ENCODE data around the gene PLEKHG2.

Gene PLEKHG2

GRCh38 chr19:39386557-39386956, 25.9 kb upstream of the PLEKHG2 start:
- DNase-seq: no peak

- no peak for DNase-seq
Observed at GRCh38 chr19:39388657-39389056, 23.8 kb upstream of the PLEKHG2 start.

DNA sequence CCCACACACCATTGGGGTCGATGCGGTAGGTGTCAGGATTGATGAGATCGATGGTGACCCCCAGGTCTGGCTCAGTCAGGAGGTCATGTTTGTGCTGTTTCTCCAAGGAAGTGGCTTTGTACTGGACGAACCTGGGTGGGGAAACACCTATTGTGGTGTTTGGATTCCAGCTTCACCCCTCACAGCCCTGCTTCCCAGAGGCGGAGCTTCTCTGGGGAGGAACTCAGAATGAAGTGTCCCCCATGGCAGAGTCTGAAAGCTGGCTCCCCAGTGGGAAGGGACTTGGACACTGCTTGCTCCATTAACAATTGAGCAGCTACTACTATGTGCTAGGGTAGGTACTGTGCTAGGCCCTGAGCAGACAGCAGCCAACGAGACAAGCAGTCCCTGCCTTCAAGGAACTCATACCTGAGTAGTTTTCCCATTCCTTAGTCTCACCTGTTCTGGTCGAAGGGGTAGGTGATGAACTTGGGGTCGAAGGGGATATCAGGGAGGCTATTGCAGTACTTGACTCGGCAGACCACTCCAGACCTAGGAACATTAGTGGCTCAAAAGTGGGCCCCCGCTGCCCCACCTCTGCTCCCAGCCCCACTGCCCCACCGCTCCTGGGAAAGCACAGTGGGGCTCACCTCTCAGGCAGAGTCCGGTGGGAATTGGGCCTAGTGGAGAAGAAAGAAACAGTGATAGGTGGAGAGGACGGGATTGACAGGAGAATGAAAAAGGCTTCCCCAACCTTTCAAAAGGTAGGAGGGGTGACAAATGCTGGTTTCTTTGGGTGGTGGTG, 22.6 kb upstream of the PLEKHG2 start:
- DNase-seq: no peak

- DNase-seq: no peak
Observed at GRCh38 chr19:39390451-39390750, 22.1 kb upstream of the PLEKHG2 start.

DNA sequence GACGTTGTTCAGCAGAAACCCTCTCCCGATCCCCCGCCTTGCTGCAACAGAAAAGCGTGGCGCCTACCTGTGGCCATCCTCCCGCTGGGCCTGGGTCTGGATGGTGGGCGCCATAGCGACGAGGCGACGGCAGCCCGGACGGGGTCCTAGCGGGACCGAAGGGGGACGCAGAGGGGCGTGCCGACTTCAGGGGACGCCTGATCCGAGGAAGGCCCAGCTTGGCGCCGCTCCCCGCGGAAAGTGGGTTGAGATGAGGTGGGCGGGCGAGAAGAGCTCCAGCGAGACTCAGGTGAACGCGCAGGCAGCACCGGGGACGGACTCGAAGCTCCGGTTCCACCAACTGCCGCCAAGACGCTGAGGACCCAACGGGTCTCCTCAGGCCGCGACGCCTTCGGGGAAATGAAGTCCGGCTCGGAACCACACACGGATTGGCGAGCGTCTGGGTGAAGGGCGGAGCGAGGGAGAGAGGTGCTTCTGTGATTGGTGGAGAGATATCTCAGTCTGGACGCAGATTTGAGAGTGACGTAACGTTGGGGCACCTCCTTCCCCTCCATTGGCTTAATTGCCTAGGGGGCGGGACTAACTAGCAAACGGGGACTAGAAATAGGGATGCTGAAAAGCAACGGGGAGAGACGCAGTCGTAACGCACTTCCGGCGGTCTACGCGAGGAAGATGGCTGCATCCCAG, 21.6 kb upstream of the PLEKHG2 start, which contains the start of the genes MED29 and PAF1:
Gene MED29, plus strand, starts transcription at position 628 of the 687 bp plus-strand sequence. Its CDS starts 45 bp downstream, at position 673.
Gene PAF1, minus strand, starts transcription at position 356 of the 687 bp plus-strand sequence. Its CDS starts 242 bp downstream, at position 114.
- DNase-seq: peak; percentile 97

DNA sequence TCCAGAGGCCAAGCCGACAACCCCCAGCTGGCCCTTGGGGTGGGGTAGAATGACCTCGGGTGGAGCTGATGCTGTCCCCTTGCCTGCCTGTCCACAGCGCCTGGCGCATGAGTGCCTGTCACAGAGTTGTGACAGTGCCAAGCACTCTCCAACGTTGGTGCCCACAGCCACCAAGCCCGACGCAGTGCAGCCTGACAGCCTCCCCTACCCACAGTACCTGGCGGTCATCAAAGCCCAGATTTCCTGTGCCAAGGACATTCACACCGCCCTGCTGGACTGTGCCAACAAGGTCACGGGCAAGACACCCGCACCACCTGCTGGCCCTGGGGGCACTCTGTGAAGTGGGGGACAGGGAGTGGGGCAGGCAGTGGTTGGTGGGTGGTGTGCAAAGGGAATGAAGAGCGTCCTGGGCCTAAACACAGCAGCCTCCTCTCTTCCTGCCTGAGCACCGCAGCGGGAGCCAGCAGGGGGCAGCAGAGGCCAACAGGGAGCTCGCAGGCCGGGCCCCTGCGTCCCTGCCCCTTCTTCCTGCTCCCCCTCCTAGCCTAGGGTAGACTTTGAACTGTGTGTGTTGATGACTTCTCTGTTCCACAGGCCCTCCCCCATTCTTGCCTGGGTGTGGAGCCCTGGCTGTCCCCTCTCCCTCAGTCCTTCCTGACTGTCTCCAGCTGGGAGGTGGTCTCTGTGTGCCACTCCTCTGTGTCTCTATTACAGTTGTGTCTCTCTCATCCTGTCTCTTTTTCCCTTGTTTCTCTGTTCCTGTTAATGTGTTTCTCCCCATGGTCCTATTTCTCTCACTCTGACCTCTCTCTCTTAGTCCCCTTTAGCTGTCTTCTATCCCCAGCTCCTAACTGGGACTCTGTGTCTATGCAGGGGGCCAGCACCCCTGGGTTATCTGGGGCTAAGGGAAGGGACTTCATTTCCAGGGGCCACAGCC, 14.8 kb upstream of the PLEKHG2 start:
- DNase-seq: peak; percentile 43

GRCh38 chr19:39398297-39398864, 14.1 kb upstream of the PLEKHG2 start:
- peak; percentile 79 for DNase-seq

DNA sequence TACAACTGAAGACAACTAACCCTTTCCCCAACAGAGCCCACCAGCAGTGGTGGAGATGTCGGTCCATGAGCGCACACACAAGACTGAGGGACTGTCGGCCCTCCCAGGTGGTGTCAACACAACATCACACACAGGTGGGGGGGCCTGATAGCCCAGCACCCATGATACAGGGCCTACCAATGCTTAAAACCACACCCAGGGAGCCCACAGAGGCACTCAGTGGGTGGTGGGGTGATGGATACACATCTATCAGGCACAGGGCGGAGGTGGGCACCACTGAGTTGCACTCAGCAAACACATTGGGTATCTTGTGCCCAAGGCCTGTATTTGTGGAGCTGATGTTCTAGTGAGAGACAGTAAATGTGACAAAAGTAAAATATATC, 12.8 kb upstream of the PLEKHG2 start:
- no peak for DNase-seq

DNA sequence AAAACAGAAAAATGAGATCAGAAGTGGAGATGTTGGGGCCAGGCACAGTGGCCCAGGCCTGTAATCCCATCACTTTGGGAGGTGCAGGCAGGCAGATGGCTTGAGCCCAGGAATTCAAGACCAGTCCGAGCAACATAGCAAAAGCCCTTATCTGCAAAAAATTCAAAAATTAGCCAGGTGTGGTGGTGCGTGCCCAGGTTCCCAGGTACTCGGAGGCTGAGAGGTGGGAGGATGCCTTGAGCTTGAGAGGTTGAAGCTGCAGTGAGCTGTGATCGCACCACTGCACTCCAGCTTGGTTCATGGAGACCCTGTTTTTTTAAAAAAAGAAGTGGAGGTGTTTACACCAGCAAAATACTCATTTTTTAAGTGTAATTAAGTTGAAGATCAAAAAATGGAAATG, 12.4 kb upstream of the PLEKHG2 start:
- DNase-seq: no peak

DNA sequence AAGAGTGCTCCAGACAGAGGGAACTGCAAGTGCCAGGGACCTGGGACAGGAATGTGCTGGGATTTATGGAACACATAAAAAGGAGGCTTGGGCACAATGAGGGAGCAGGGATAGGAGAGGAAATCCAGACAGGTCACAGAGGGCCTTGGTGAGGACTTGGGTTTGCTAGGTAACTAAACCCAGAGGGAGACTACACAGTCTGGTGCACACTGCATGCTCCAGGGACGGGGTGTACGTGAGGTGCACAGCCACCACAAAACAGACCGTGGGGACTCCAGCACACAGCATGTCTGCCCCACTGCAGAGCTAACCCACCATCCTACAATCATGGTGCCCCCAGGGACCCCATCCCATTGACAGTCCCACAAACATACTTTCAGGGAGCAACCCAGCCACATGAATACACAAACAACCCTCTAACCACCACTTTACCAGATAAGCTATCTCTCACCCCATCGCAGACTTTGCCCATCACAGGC, 11.4 kb upstream of the PLEKHG2 start:
- DNase-seq: no peak

GRCh38 chr19:39401549-39402345, 10.7 kb upstream of the PLEKHG2 start:
- DNase-seq: no peak

DNA sequence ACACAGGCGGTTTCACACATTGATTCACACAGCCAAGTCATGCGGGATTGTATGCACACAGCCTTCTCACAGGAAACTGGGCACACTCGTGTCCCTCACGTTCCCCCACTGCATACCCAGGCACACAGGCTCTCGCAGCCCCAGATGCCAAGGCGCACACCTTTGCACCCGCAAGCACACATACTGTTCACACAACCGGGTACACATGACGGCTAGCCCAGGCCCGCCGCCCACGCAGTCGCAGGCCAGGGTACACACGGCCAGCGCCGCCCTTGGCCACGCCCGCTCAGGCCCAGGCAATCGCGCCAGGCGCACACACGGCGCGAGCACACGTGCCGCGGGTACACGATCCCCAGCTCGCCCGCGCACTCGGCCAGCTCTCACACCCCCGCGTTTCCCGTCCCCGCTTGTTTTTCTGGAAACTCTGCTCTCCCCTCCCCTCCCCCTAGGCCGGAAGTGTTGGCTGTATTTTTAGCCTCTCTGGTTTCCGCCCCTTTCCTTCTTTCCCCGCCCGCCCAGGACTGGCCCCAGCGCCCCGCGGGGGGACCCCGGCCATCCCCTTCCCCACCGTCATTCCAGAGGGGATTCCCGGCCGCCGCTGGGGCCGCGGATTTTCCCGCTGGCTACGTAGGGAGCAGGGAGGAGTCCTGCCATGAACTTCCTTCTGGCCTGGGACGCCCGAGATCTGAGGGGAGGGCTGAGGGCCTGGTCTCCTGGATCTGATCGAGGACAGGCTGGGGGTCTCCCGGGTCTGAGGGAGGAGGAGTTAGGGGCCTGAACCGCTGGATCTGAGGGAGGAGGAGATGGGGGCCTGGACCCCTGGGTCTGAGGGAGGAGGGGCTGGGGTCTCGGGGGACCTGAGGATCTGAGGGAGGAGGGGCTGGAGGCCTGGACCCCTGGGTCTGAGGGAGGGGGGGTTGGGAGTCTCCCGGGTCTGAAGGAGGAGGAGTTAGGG, 9.8 kb upstream of the PLEKHG2 start:
- DNase-seq: no peak

- DNase-seq: peak; percentile 69
Observed at GRCh38 chr19:39403331-39404312, 8.8 kb upstream of the PLEKHG2 start.

- no peak for DNase-seq
Observed at GRCh38 chr19:39405261-39405957, 7.1 kb upstream of the PLEKHG2 start.

GRCh38 chr19:39405958-39406655, 6.4 kb upstream of the PLEKHG2 start:
- DNase-seq: no peak

GRCh38 chr19:39406656-39407409, 5.6 kb upstream of the PLEKHG2 start, which contains the start of gene ZFP36:
Gene ZFP36, plus strand, starts transcription at chr19:39406847. Its CDS starts 58 bp downstream, at chr19:39406905.
- DNase-seq: no peak

GRCh38 chr19:39407410-39407659, 5.1 kb upstream of the PLEKHG2 start:
- DNase-seq: no peak
